ENCODE data around the gene ETNK2.

DNA sequence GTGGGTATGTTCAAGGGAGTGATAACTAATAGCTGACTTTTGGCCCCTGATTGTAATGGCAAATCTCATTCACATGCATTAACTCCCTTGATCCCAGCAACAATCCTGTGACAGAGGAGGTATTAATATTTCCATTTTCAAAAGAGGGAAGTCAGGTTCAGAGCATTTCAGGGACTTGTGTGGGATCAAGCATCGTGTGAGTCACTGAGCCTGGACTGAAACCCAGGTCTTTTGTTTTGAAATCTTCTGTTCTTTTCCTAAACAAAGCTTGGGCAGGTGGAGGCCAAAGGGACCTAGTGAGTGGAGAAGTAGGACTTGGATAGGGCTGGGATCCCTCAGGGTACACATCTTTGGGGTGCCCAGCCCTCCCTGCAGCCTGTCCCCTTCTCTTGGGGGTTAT lies 37.9 kb downstream of the ETNK2 start:
- TF ChIP-seq, protein P1, sequence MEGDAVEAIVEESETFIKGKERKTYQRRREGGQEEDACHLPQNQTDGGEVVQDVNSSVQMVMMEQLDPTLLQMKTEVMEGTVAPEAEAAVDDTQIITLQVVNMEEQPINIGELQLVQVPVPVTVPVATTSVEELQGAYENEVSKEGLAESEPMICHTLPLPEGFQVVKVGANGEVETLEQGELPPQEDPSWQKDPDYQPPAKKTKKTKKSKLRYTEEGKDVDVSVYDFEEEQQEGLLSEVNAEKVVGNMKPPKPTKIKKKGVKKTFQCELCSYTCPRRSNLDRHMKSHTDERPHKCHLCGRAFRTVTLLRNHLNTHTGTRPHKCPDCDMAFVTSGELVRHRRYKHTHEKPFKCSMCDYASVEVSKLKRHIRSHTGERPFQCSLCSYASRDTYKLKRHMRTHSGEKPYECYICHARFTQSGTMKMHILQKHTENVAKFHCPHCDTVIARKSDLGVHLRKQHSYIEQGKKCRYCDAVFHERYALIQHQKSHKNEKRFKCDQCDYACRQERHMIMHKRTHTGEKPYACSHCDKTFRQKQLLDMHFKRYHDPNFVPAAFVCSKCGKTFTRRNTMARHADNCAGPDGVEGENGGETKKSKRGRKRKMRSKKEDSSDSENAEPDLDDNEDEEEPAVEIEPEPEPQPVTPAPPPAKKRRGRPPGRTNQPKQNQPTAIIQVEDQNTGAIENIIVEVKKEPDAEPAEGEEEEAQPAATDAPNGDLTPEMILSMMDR (IDR thresholded peaks at IDR 0.05): no peak
- no peak for TF ChIP-seq POLR2A (IDR thresholded peaks at IDR 0.05)

Measured in Peyer's patch (tissue), 4 donors.